Stimulated activated memory B cell treated with anti-CD40 and anti-IgM and Interleukin-4, amounts not matched to agents 10 μg/mL and 1 μg/mL and 100 μg/mL, for 72 hours (primary cell): ENCODE measurements around the gene NBEAL2.

Experiments used
- ATAC-seq: fragments of 150-1000 bp; cut with Tn5 transposase; 2 replicates; pipeline ENCODE4 v1.10.0; 2021
- H3K27ac Mint-ChIP-seq: one replicate; pipeline ENCODE4 v1.8.0; 2022; ENCODE audit warnings: mild to moderate bottlenecking, mixed read lengths
- H3K27me3 Mint-ChIP-seq: one replicate; pipeline ENCODE4 v1.8.0; 2022; ENCODE audit warnings: mixed read lengths
- H3K36me3 Mint-ChIP-seq: one replicate; pipeline ENCODE4 v1.8.0; 2022; ENCODE audit warnings: mixed read lengths
- H3K4me1 Mint-ChIP-seq: one replicate; pipeline ENCODE4 v1.8.0; 2022; ENCODE audit warnings: mixed read lengths
- H3K4me3 Mint-ChIP-seq: one replicate; pipeline ENCODE4 v1.8.0; 2022; ENCODE audit warnings: mild to moderate bottlenecking, moderate library complexity, mixed read lengths
- H3K9me3 Mint-ChIP-seq: one replicate; pipeline ENCODE4 v1.8.0; 2022; ENCODE audit warnings: mixed read lengths

Gene NBEAL2

DNA sequence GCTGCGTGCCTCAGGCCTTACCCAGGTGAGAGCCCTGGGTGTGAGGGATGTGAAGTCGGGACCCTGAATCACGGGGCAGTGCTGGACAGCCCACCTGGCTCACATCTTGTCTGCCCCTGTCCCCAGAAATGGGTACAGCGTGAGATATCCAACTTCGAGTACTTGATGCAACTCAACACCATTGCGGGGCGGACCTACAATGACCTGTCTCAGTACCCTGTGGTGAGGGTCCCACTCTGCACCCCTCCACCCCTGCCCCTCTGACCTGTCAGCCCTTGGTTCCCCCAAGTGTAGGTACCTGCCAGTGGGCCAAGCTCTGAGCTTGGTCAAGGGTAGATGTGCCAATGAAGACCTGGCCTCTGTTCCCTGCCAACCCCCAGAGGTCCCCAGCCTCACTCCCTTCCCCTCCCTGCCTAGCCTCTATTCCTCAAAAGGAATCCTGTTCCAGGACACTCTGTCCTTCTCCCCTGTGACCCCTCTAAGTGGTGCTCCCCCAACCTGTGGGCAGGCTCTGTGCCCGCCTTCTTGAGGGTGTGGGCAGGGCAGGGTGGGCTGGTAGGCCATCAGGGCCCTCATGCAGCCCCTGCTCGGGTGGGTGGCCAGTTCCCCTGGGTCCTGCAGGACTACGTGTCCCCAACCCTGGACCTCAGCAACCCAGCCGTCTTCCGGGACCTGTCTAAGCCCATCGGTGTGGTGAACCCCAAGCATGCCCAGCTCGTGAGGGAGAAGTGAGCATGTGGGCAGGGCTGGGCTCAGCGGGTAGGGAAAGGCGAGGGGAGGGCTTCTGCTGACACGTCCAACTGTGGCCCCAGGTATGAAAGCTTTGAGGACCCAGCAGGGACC, 25.1 kb downstream of the NBEAL2 start:
- H3K4me3 Mint-ChIP-seq = no peak overlapping the region
- peaks cover under 1% of the 10 kb centered on the region for H3K4me1 Mint-ChIP-seq
- no peaks in the 10 kb centered on the region for H3K9me3 Mint-ChIP-seq
- no peak overlapping the region for H3K27ac Mint-ChIP-seq
- H3K36me3 Mint-ChIP-seq = peaks cover 59% of the 10 kb centered on the region
- no peak for ATAC-seq
- H3K27me3 Mint-ChIP-seq = no peaks in the 10 kb centered on the region

DNA sequence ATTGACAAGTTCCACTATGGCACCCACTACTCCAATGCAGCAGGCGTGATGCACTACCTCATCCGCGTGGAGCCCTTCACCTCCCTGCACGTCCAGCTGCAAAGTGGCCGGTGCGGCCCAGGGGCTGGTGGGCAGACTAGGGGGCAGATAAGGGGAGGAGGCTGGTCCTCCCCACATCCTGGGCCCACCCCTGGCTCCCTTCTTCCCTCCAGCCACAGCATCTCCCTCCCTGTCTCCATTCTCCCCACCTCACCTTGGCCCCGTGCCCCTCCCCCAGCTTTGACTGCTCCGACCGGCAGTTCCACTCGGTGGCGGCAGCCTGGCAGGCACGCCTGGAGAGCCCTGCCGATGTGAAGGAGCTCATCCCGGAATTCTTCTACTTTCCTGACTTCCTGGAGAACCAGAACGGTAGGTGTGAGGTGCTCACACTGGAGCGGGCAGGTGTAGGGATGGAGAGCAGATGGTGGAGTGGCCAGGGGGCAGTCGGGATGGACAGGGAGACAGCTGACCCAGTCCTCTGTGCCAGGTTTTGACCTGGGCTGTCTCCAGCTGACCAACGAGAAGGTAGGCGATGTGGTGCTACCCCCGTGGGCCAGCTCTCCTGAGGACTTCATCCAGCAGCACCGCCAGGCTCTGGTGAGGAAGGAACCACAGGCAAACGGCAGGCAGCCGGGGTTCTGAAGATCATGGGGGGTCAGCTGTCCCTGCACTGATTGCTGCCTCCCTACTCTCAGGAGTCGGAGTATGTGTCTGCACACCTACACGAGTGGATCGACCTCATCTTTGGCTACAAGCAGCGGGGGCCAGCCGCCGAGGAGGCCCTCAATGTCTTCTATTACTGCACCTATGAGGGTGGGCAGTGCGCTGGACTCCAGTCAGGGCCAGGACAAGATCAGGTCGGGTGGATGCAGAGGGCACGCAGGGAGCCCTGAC, 26.0 kb downstream of the NBEAL2 start:
- H3K36me3 Mint-ChIP-seq = peaks cover 50% of the 10 kb centered on the region
- ATAC-seq = no peak
- no peaks in the 10 kb centered on the region for H3K27me3 Mint-ChIP-seq
- H3K4me3 Mint-ChIP-seq = no peak overlapping the region
- peaks cover 10% of the 10 kb centered on the region for H3K4me1 Mint-ChIP-seq
- no peaks in the 10 kb centered on the region for H3K9me3 Mint-ChIP-seq
- no peak overlapping the region for H3K27ac Mint-ChIP-seq

DNA sequence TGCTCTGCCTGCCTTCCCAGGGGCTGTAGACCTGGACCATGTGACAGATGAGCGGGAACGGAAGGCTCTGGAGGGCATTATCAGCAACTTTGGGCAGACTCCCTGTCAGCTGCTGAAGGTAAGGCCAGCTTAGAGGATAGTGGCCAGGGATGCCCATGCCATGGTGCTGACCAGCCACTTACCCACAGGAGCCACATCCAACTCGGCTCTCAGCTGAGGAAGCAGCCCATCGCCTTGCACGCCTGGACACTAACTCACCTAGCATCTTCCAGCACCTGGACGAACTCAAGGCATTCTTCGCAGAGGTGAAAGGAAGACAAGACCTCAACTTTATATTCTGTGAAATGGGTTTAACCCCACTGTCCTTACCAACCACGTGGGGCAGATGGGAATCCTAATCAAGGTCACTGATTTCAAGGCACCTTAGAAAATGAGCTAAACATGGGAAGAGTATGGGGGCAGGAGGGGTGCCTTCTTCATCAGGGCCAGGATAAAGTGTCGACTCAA, 26.7 kb downstream of the NBEAL2 start:
- no peak for ATAC-seq
- Mint-ChIP-seq H3K4me1 (peaks cover 17% of the 10 kb centered on the region), H3K27me3 (no peaks in the 10 kb centered on the region), H3K4me3 (no peak overlapping the region), H3K36me3 (peaks cover 44% of the 10 kb centered on the region), H3K27ac (no peak overlapping the region), H3K9me3 (no peaks in the 10 kb centered on the region)

DNA sequence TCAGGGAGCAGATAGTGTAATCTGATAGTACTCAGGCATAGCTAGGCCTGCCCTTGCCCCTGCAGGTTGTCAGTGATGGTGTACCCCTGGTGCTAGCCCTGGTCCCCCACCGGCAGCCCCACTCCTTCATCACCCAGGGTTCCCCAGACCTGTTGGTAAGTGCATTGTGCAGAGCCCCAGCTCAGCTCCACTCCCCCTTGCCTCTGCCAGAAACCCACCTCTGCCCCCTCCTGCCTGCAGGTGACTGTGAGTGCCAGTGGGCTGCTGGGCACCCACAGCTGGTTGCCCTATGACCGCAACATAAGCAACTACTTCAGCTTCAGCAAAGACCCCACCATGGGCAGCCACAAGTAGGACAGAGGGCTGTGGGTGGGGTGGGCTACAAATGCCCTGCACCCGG, 27.5 kb downstream of the NBEAL2 start:
- peaks cover 43% of the 10 kb centered on the region for H3K36me3 Mint-ChIP-seq
- H3K4me1 Mint-ChIP-seq = peaks cover 18% of the 10 kb centered on the region
- H3K9me3 Mint-ChIP-seq = no peaks in the 10 kb centered on the region
- no peak for ATAC-seq
- no peaks in the 10 kb centered on the region for H3K27me3 Mint-ChIP-seq
- H3K4me3 Mint-ChIP-seq = no peak overlapping the region
- H3K27ac Mint-ChIP-seq = no peak overlapping the region

DNA sequence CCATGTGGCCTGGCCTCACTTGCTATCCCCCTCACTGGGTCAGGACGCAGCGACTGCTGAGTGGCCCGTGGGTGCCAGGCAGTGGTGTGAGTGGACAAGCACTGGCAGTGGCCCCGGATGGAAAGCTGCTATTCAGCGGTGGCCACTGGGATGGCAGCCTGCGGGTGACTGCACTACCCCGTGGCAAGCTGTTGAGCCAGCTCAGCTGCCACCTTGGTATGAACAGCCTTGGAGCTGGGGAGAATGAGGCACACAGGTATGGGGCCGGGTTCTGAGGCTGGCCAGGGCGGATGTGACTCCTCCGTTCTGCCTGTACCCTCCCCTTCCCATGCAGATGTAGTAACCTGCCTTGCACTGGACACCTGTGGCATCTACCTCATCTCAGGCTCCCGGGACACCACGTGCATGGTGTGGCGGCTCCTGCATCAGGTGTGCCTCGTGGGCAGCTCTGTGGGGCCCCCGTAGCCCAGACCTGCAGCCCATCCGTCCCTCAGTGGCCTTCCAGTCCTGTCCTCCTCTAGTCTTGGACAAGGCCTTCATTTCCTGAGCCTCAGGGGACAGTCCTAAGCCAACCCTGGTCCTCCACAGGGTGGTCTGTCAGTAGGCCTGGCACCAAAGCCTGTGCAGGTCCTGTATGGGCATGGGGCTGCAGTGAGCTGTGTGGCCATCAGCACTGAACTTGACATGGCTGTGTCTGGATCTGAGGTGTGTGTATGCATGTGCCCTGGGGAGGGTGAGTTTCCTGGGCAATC, 28.2 kb downstream of the NBEAL2 start:
- Mint-ChIP-seq H3K36me3 (peaks cover 37% of the 10 kb centered on the region), H3K4me3 (no peak overlapping the region), H3K27ac (no peak overlapping the region), H3K9me3 (no peaks in the 10 kb centered on the region), H3K27me3 (no peaks in the 10 kb centered on the region), H3K4me1 (peaks cover 18% of the 10 kb centered on the region)
- no peak for ATAC-seq

DNA sequence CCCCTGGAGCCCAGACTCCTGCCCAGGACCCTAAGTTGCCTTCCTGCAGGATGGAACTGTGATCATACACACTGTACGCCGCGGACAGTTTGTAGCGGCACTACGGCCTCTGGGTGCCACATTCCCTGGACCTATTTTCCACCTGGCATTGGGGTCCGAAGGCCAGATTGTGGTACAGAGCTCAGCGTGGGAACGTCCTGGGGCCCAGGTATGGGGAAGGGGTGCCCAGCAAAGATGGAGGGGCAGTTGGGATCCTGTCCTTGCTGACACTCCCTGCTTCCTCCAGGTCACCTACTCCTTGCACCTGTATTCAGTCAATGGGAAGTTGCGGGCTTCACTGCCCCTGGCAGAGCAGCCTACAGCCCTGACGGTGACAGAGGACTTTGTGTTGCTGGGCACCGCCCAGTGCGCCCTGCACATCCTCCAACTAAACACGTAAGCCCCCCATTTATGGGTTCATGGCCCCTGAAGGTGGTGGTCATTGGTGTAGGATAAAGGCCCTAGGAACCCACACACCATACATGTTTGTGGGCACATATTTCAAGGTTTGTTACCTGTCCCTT, 28.8 kb downstream of the NBEAL2 start:
- H3K27me3 Mint-ChIP-seq = no peaks in the 10 kb centered on the region
- ATAC-seq = no peak
- H3K9me3 Mint-ChIP-seq = no peaks in the 10 kb centered on the region
- H3K4me1 Mint-ChIP-seq = peaks cover 18% of the 10 kb centered on the region
- H3K4me3 Mint-ChIP-seq = no peak overlapping the region
- peaks cover 32% of the 10 kb centered on the region for H3K36me3 Mint-ChIP-seq
- no peak overlapping the region for H3K27ac Mint-ChIP-seq

DNA sequence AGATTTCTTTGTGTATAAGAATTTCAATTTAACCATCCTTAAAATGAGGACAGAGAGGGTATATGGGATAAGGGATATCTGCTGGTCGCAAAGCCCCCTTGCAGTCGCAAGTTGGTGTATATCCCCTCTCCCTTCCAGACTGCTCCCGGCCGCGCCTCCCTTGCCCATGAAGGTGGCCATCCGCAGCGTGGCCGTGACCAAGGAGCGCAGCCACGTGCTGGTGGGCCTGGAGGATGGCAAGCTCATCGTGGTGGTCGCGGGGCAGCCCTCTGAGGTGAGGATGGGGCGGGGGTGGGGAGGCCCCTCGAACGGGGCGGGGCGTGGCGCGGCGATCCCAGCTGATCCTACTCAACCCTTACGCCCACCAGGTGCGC, 29.4 kb downstream of the NBEAL2 start:
- Mint-ChIP-seq H3K4me3 (peak overlapping the region; percentile 42), H3K36me3 (peaks cover 27% of the 10 kb centered on the region), H3K27ac (no peak overlapping the region), H3K4me1 (peaks cover 18% of the 10 kb centered on the region), H3K27me3 (no peaks in the 10 kb centered on the region), H3K9me3 (no peaks in the 10 kb centered on the region)
- ATAC-seq = no peak

DNA sequence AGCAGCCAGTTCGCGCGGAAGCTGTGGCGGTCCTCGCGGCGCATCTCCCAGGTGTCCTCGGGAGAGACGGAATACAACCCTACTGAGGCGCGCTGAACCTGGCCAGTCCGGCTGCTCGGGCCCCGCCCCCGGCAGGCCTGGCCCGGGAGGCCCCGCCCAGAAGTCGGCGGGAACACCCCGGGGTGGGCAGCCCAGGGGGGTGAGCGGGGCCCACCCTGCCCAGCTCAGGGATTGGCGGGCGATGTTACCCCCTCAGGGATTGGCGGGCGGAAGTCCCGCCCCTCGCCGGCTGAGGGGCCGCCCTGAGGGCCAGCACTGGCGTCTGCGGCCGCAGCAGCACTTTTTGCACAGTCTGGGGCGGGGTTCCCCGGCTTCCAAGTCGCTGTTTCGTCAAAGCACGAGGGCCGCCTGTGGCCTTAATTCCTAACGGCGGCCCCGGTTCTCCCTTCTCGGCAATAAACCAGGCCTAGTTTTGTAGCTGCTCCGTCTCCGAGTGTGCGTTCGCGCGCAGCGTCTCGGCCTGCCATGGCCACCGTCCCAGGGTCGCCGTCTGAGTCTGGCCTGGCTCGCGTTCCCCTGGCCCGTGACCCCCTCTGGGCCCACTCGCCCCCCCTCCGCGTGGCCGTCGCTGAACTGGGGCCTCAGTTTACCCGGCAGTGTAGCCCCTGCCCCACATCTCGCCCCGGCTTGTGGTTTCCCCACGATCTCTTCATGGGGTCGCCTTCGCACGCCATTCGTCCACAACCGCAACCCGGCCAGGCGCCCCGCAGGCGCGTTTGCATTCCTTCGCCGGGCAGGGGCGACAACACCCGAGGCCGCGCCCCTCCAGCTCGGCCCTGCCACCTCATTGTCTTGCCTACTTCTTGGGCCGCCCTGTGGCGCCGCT, 30.0 kb downstream of the NBEAL2 start:
- peak; percentile 94 for ATAC-seq
- peaks cover 21% of the 10 kb centered on the region for H3K36me3 Mint-ChIP-seq

DNA sequence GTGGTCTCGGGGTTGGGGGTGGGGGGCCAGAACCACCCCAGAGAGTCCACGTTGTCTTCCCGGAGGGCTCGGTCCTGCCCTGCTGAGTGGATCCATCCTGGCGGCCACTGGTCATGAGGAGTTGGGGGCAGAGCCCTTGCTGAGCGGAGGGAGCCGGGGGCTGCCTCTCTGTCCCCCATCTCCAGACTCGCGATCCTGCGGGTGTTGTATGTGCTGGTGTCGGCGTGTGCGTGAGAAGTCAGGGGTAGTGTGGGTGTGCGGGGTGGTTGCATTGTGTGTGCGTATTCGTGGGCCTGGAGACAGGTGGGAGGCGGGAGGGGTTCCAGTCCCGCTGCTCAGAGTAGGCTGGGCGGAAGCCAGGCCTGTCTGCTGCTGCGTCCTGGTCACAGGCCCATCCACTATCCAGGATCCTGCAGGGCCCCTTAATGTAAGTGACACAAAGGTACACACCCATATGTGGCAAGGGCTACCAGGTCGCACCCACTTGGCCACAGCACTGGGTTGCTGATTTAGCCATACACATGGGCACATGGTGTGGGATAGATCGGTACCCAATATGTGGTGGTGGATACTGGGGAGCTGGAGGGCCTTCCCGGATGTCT, 30.7 kb downstream of the NBEAL2 start:
- H3K4me1 Mint-ChIP-seq = peaks cover 18% of the 10 kb centered on the region
- no peaks in the 10 kb centered on the region for H3K27me3 Mint-ChIP-seq
- no peak for ATAC-seq
- peak overlapping the region; percentile 82 for H3K4me3 Mint-ChIP-seq
- no peaks in the 10 kb centered on the region for H3K9me3 Mint-ChIP-seq
- H3K36me3 Mint-ChIP-seq = peaks cover 14% of the 10 kb centered on the region
- peak overlapping the region; percentile 91 for H3K27ac Mint-ChIP-seq

More for the DNA sequence above, 30.0 kb downstream of the NBEAL2 start:
- Mint-ChIP-seq H3K4me3 (peak overlapping the region; percentile 82), H3K9me3 (no peaks in the 10 kb centered on the region), H3K27ac (peak overlapping the region; percentile 91), H3K27me3 (no peaks in the 10 kb centered on the region), H3K4me1 (peaks cover 18% of the 10 kb centered on the region)

DNA sequence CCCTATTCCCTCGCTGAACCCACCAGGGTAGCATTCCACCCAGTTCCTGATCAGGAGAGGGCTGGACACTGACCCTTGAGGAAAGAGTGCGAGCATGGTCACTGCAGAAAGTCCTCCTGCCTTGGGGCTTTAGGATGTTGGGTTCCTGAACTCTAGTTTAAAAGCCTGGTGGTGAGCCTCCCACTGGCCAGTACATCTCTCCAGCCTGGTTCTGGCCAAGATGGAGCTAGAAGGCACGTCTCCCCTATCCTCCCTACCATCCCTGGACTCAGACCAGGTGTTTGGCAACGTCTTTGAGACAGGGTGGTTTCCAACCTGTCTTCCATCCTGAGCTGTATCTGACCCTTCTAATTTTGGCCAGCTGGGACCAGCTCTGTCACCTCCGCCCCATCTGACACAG, 31.4 kb downstream of the NBEAL2 start:
- H3K9me3 Mint-ChIP-seq = no peaks in the 10 kb centered on the region
- H3K4me1 Mint-ChIP-seq = peaks cover 18% of the 10 kb centered on the region
- H3K36me3 Mint-ChIP-seq = peaks cover 7% of the 10 kb centered on the region
- H3K27me3 Mint-ChIP-seq = no peaks in the 10 kb centered on the region
- H3K4me3 Mint-ChIP-seq = no peak overlapping the region
- no peak for ATAC-seq
- peak overlapping the region; percentile 91 for H3K27ac Mint-ChIP-seq

DNA sequence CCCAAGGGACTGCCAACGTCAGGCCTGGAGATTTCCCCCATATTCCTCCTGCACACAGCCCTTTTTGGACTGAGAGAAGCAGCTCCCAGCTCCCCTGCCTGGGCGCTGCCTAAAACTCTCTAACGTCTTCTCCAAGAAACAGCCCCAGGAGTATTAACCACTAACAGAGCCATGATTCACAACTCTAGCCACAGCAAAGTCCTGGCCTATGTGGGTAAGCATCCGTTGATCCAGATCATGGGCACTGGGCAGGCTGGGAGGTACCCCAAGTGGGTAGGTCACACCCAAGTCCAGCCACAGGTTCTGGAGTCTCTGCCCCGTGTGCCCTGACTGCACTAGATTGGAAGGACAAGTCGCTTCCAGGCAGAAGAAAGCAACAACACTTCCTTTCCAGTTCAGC, 31.9 kb downstream of the NBEAL2 start:
- H3K27ac Mint-ChIP-seq = peak overlapping the region; percentile 91
- H3K4me3 Mint-ChIP-seq = no peak overlapping the region
- H3K9me3 Mint-ChIP-seq = no peaks in the 10 kb centered on the region
- no peak for ATAC-seq
- no peaks in the 10 kb centered on the region for H3K27me3 Mint-ChIP-seq
- peaks cover 21% of the 10 kb centered on the region for H3K4me1 Mint-ChIP-seq
- peaks cover 2% of the 10 kb centered on the region for H3K36me3 Mint-ChIP-seq

DNA sequence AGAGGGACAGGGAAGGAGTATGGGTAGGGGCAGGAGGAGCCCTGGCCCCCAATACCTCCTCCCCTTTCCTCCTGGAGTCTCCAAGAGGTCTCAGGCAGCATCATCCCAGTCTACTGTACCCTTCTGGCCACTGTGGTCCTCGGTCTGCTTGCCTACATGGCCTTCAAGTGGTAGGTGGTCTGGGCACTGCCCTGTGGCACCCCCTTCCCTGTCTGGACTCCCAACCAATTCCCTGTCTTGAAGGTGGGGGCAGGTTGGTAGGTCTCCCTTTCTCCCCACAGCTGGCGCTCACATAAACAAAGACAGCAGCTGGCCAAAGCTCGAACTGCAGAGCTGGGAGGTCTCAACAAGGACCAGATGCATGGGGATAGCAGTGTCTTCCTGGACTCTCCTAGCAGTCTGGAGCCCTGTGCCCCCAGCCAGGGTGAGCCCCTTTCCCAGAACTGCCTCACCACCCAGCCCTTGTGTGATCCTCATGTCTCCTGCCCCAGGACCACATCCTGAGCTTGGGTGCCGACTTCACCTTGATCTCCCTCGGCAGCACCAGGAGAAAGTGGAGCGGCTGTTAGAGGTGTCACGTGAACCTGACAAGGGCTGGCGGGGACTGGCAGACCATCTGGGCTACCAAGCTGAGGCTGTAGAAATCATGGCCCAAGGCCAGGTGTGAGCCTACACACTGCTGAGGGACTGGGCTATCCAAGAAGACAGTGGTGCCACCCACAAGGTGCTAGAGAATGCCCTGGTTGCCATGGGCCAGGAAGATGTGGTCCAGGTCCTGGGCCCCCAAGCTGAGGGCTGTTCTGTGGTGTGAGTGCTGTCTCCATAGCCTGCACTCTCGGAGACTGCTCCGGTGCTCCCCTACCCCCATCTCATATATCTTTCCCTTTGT, 33.1 kb downstream of the NBEAL2 start:
- H3K27ac Mint-ChIP-seq = peak overlapping the region; percentile 55
- H3K27me3 Mint-ChIP-seq = no peaks in the 10 kb centered on the region
- H3K9me3 Mint-ChIP-seq = no peaks in the 10 kb centered on the region
- H3K4me3 Mint-ChIP-seq = no peak overlapping the region
- peaks cover 33% of the 10 kb centered on the region for H3K4me1 Mint-ChIP-seq
- ATAC-seq = no peak
- H3K36me3 Mint-ChIP-seq = peaks cover 8% of the 10 kb centered on the region

DNA sequence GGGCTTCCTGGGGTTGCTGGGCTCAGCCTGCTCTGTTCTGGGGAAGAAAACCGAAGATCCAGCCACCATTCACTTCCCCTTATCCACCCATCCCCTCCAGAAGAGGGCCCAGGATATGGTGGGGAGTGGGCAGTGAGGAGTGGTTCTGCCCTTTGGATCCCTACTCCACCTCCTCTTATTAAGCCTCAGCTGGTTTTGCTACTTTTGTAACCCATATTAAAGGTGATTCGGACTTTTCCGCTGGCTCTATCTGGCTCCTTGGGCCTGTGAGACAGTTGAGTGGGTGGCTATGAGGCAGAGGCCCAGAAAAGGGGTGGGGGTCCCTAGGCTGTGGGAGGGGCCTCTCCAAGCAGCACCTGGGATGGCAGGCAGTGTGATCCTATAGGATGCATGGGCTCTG, 33.8 kb downstream of the NBEAL2 start:
- Mint-ChIP-seq H3K9me3 (no peaks in the 10 kb centered on the region), H3K27me3 (no peaks in the 10 kb centered on the region), H3K36me3 (peaks cover 8% of the 10 kb centered on the region), H3K27ac (peak overlapping the region; percentile 55), H3K4me3 (no peak overlapping the region), H3K4me1 (peaks cover 39% of the 10 kb centered on the region)
- no peak for ATAC-seq
